ENCODE data around the gene CAPN9. TPM values are rescaled to one million over a fixed set of nuclear protein-coding genes. Genes with fewer than 3 reads are reported as not detected.
A peak's percentile ranks its signal among the peaks of the same experiment; 100 is the strongest.
"Not testable (repeated sequence)": the region's sequence is repeated elsewhere in the genome, so short reads cannot be mapped to it uniquely, and the experiment has no call there.

Gene CAPN9
- total RNA-seq, 1 donor from 2014 or later, result 0.78 TPM

GRCh38 chr1:230842801-230843200, 95.6 kb downstream of the CAPN9 start:
- no peak overlapping the region for H3K27ac Mint-ChIP-seq
- no peaks in the 10 kb centered on the region for H3K9me3 Mint-ChIP-seq
- peaks cover 20% of the 10 kb centered on the region for H3K4me1 Mint-ChIP-seq
- H3K27me3 Mint-ChIP-seq (ENCODE audit: low read depth), result no peaks in the 10 kb centered on the region
- H3K4me3 Mint-ChIP-seq, result no peak overlapping the region
- no peak for TF ChIP-seq CTCF (IDR thresholded peaks at IDR 0.05; ENCODE audit: unreplicated experiment)
- peaks cover 68% of the 10 kb centered on the region for H3K36me3 Mint-ChIP-seq
- no peak for DNase-seq (ENCODE audit: low spot score in 2 of 2, unreplicated experiment in 2 of 2)

- Mint-ChIP-seq H3K36me3 (peaks cover 60% of the 10 kb centered on the region), H3K4me1 (peaks cover 29% of the 10 kb centered on the region), H3K27ac (no peak overlapping the region), H3K27me3 (ENCODE audit: low read depth) (no peaks in the 10 kb centered on the region), H3K4me3 (no peak overlapping the region), H3K9me3 (no peaks in the 10 kb centered on the region)
- no peak for DNase-seq (ENCODE audit: low spot score in 2 of 2, unreplicated experiment in 2 of 2)
- TF ChIP-seq CTCF (IDR thresholded peaks at IDR 0.05; ENCODE audit: unreplicated experiment), result no peak
Observed at GRCh38 chr1:230843503-230844309, 96.5 kb downstream of the CAPN9 start.

GRCh38 chr1:230844561-230844960, 97.4 kb downstream of the CAPN9 start:
- Mint-ChIP-seq H3K4me1 (peaks cover 37% of the 10 kb centered on the region), H3K9me3 (no peaks in the 10 kb centered on the region), H3K27ac (no peak overlapping the region), H3K4me3 (no peak overlapping the region), H3K27me3 (ENCODE audit: low read depth) (no peaks in the 10 kb centered on the region), H3K36me3 (peaks cover 52% of the 10 kb centered on the region)
- no peak for TF ChIP-seq CTCF (IDR thresholded peaks at IDR 0.05; ENCODE audit: unreplicated experiment)
- no peak for DNase-seq (ENCODE audit: low spot score in 2 of 2, unreplicated experiment in 2 of 2)

GRCh38 chr1:230845184-230845583, 98.0 kb downstream of the CAPN9 start:
- H3K9me3 Mint-ChIP-seq; DNase-seq (ENCODE audit: low spot score in 2 of 2, unreplicated experiment in 2 of 2); H3K27me3 Mint-ChIP-seq (ENCODE audit: low read depth); H3K4me3 Mint-ChIP-seq; H3K27ac Mint-ChIP-seq: not testable (repeated sequence)
- H3K4me1 Mint-ChIP-seq, result peaks cover 39% of the 10 kb centered on the region
- peaks cover 46% of the 10 kb centered on the region for H3K36me3 Mint-ChIP-seq

- H3K4me3 Mint-ChIP-seq, result no peak overlapping the region
- peaks cover 52% of the 10 kb centered on the region for H3K4me1 Mint-ChIP-seq
- no peaks in the 10 kb centered on the region for H3K27me3 Mint-ChIP-seq (ENCODE audit: low read depth)
- peak overlapping the region; percentile 96 for H3K27ac Mint-ChIP-seq
- H3K9me3 Mint-ChIP-seq, result peaks cover 4% of the 10 kb centered on the region
- no peak for DNase-seq (ENCODE audit: low spot score in 2 of 2, unreplicated experiment in 2 of 2)
- H3K36me3 Mint-ChIP-seq, result peaks cover 32% of the 10 kb centered on the region
- TF ChIP-seq CTCF (IDR thresholded peaks at IDR 0.05; ENCODE audit: unreplicated experiment), result no peak
Observed at GRCh38 chr1:230848235-230848634, 101.0 kb downstream of the CAPN9 start.

- H3K4me3 Mint-ChIP-seq, result peak overlapping the region; percentile 20
- no peak for TF ChIP-seq CTCF (IDR thresholded peaks at IDR 0.05; ENCODE audit: unreplicated experiment)
Observed at GRCh38 chr1:230849451-230850224, 102.5 kb downstream of the CAPN9 start.

More at GRCh38 chr1:230849451-230850224, 102.5 kb downstream of the CAPN9 start:
- no peak for DNase-seq (ENCODE audit: low spot score in 2 of 2, unreplicated experiment in 2 of 2)
- H3K9me3 Mint-ChIP-seq, result peaks cover 4% of the 10 kb centered on the region
- H3K36me3 Mint-ChIP-seq, result peaks cover 32% of the 10 kb centered on the region
- peaks cover 55% of the 10 kb centered on the region for H3K4me1 Mint-ChIP-seq
- H3K27ac Mint-ChIP-seq, result peak overlapping the region; percentile 96
- no peaks in the 10 kb centered on the region for H3K27me3 Mint-ChIP-seq (ENCODE audit: low read depth)
